GM21717 (cell line): ENCODE data around the gene FXYD5.

Experiments used
- ATAC-seq: cut with Tn5 transposase; IDR thresholded peaks from one replicate; pipeline ENCODE4 v1.9.1; 2021; ENCODE audit warnings: mild to moderate bottlenecking, moderate library complexity; ENCODE audit not compliant: unreplicated experiment

The FXYD5 gene

DNA sequence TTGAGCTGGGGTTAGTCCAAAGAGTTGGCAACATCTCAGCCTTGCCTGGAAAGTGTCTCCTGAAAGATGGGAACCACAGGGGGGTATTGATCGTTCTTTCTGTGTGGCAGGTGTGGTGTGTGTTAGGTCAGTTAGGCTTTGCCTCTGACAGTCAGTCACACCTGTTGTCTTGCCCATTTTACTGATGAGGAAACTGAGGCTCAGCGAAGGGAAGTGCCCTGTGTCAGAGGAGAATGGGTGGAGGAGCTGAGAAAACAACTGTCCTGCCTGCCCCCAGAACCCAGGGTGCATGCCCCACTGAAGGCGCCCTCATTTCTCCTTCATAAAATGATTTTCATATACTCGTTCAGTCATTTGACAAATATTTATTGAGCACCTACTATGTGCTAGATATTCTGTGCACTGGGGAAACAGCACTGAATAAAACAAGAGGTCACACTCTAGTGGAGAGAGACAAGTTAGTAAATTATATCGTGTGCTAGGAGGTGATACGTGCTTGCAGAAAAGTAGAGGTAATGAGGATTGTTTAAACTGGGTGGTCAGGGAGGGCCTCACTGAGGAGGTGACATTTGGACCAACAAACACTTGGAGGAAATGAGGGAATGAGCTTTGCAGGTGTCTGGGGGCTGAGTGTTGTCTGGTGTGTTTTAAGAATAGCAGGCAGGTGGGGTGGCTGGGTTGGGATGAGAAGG lies 1.6 kb downstream of the FXYD5 start:
- no peak for ATAC-seq

DNA sequence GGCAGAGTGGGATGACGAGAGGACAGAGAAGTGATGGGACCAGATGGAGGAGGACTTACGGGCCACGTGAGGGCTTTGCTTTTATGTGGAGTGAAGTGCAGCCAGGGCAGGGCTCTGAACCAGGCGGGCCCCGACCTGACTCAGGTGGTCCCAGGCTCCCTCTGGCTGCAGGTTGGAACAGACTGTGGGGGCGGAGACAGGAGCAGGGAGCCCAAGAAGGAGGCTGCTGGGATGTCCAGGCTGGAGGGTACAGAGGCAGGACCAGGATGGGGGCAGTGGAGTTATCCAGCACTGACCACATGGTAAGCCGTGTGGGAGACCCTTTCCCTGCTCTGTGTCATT lies 2.1 kb downstream of the FXYD5 start:
- ATAC-seq = no peak

DNA sequence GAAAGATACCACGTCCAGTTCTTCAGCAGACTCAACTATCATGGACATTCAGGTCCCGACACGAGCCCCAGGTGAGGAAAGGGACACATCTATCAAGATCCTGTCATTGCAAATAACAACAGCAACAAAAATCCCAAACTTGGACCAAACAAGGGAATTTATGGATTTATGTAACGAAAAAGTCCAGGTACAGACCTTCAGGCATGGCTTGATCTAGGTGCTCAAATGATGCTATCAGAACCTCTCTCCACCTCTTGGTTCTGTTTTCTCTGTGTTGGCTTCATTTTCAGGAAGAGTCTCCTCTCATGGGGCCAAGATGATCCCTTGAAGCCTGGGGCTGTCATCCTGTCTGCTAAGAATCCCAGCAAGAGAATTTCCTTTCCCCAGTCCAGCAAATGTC lies 2.9 kb downstream of the FXYD5 start:
- no peak for ATAC-seq

DNA sequence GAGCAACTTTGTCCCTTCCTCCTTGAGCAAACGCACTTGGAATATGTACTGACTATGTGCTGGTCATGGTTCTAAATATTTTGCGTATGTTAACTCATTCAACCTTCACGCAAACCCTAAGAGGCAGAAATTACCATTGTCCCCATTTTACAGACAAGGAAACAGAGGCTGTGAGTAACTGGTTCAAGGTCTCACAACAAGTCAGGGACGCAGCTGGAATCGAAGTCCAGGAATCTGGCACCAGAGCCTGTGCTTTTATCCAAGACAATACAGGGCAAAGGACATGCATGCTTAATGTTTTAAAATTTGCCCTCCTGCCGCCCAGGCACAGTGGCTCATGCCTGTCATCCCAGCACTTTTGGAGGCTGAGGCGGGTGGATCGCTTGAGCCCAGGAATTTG lies 5.1 kb downstream of the FXYD5 start:
- ATAC-seq = no peak

DNA sequence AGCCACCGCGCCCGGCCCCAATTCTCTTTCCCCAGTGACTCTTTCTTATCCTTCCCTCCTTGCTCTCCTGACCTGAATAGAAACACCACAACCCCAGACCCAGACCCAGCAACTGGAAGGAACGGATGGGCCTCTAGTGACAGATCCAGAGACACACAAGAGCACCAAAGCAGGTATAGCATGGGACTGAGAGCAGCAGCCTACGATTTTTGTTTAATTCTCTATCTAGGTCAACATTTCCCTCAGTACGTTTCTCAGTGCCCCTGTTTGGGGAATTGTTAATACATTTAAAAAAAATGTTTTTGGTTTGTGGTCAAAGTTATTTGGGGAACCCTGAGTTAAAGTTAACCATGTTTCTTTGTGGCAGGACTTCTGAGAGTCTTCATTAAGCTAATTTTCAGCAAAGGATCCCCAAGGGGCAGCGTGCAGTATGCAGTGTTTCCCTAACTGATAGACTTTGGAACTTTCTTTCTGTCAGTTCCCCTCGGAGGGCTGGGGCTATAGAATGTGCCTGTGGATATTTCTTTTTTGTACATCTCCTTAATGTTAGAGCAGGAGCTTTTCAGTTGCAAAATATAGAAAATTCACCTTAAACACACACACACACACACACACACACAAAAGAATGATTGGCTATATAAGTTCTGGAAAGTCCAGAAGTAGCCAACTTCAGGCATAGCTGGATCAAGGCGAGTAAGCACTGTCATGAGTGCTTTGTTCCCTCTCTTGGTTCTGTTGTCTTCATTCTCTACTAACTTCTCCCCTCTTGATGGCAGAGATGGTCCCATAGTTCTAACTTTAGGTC lies 6.3 kb downstream of the FXYD5 start:
- ATAC-seq = no peak

DNA sequence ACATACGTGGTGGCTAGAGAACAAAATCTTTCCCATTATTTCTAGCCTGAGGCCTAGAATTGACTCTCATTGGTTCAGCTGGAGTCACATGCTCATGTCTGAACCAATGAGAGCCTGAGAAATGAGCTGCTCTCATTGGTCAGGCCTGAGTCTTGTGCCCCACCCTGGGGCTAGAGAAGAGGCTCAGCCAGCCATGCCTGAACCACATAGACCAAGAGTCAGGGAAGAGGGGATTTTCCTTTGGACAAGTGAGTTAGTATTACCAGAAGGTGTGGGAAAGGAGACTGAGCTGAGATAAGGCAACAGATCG lies 6.9 kb downstream of the FXYD5 start:
- no peak for ATAC-seq

DNA sequence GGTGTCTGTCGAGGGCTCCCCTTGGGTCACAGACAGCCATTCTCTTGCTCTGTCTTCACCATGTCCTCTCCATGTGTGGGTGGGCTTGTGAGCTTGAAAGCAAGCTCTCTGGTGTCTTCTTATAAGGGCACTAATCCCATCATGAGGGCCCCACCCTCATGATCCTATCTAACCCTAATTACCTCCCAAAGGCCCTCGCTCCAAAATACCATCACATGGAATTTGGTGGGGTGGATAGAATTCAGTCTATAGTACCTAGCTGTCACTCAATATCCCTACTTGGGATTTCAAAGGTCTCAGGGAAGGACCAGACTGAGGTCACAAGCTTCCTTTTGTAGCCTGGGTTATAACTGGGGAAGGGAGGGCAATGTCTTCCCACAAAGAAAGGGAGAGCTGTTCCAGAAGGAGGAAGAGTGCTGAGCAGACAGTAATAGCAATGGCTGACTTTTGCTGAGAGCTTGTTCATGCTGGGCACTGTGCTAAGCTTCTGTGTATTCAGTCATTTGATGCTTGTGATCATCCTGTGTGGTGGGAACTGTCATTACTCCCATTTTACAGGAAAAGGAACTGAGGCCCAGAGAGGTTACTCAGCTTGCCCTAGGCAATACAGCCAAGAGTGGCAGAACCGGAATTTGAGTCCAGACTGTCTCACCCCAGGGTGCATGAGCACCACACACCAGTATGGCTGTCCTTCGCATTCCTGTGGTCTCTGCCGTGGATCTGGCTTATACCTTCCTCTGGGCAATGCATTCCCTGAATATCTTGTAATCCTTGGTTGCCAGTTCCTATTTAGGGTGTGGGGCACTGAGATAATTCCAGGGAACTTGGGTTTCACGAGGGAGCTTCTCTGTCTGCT lies 8.2 kb downstream of the FXYD5 start:
- no peak for ATAC-seq

DNA sequence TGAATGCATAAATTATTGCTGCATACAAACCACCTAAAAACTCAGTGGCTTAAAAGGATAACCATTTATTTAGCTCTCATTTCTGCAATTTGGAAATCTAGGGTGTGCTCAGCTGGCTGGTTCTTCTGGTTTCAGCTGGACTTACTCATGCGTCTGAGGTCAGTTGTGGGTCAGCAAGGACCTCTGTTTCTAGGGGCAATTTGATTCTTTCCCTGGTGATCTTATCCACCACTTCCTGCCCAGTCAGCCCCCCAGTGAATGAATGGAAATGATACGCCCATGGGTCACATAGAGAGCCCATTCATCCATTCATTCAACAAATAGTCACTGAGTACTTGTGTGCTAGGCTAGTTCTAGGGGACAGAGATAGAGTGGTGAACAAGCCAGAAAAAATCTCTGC lies 9.9 kb downstream of the FXYD5 start:
- ATAC-seq = no peak

DNA sequence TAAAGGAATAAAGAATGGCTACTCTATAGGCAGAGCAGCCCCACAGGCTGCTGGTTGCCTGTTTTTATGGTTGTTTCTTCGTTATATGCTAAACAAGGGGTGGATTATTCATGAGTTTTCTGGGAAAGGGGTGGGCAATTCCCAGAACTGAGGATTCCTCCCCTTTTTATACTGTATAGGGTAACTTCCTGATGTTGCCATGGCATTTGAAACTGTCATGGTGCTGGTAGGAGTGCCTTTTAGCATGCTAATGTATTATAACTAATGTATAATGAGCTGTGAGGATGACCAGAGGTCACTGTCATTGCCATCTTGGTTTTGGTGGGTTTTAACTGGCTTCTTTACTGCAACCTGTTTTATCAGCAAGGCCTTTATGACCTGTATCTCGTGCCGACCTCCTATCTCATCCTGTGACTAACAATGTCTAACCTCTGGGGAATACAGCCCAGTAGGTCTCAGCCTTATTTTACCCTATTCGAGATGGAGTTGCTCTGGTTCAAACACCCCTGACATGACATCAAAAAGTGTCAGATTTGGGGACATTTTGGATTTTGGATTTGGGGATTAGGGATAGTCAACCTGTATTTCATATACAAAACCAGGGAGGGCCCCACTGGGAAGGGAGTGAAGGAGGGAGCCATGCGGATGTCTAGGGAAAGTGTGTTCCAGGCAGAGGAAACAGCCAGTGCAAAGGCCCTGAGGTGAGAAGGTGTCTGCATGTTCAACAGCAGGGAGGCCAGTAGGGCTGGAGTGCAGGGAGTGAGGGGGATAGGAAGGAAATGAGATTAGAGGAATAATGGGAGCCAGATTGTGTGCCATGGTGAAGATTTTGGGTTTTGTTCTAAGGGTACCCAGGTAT lies 10.9 kb downstream of the FXYD5 start:
- ATAC-seq = no peak

DNA sequence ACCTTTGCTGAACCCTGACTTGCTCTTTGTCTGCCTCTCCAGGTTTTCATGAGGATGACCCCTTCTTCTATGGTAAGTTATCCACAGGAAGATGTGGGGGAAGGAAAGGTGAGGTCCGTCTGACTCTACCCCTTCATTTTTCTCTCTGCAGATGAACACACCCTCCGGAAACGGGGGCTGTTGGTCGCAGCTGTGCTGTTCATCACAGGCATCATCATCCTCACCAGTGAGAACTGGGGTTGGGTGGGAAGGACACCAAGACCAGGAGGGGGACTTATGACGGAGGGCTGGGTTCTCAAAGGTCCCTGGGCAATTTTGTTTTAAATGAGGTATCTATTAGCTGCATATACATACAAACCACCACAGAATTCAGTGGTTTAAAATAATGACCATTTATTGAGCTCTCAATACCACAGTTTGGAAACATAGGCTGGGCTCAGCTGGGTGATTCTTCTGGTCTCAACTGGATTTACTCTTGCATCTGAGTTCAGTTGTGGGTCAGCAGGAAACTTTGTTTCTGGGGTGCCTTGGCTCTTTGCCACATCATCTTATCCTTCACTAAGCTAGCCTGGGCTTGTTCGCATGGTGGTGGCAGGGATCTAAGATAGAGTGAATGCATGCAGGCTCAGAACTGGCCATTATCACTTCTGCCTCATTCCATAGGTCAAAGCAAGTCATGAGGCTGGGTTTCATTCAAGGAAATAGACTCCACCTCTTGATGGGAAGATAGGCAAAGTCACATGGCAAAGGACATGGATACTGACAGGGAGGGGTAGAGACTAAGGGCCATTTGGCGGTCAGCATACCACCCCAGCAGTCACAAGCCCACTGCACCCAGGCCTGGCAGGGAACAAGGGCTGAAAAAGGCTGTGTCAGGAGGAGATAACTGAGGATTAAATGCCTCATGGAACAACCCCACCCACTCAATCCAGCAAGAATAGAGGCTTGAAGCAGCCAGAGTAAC lies 11.8 kb downstream of the FXYD5 start:
- ATAC-seq = no peak

DNA sequence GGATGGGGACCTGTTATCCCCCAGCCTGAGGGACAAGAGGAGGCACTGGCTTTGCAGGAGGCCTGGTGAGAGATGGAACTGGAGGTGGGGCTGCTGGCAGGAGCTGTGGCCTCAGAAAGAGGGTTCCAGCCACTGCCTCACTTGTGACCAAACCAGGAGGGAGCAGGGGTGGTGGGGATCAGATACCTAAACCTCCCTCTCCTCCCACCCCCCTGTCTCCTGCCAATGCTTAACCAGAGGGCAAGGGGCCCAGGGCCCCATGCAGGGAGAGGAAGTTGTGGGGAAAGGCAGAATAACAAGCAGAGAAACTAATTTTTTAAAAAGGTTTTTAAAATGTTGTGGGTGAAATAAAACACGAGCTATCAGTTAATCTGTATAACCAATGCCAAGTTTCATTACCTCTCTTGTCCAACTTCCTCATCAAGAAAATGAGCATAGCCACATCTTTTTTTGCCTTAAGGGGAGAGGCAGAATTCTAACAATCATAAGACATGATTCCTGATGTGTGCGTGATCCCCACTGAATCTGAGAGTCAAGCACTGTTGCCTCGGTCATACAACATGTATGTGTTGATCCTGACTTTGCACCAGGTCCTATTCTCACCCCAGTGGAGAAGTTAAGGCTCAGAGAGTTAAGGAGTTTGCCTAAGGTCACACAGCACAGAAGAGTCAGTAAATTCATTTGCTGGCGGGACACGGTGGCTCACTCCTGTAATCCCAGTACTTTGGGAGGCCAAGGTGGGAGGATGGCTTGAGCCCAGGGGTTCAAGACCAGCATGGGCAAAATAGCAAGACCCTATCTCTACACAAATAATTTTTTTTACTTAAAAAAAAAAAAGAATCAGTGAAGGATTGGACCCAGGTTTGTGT lies 12.9 kb downstream of the FXYD5 start:
- no peak for ATAC-seq

DNA sequence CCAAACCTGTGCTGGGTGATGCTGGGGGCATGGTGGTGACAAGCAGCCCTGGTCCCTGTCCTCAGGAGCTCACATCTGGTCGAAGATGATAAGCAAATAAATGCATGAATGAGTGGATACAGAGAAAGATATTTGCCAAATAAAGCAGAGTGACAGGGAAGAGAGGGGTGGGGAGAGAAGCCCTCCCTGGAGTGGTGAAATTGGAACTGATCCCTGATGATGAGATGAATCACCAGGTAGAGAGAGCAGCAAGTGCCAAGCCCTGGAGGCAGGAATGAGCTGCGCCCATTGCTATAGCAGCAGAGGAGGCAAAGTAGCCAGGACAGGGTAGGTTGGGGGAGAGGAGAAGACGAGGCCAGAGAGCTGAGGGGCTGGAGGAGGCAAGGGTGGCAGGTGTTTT lies 13.7 kb downstream of the FXYD5 start:
- ATAC-seq = no peak

DNA sequence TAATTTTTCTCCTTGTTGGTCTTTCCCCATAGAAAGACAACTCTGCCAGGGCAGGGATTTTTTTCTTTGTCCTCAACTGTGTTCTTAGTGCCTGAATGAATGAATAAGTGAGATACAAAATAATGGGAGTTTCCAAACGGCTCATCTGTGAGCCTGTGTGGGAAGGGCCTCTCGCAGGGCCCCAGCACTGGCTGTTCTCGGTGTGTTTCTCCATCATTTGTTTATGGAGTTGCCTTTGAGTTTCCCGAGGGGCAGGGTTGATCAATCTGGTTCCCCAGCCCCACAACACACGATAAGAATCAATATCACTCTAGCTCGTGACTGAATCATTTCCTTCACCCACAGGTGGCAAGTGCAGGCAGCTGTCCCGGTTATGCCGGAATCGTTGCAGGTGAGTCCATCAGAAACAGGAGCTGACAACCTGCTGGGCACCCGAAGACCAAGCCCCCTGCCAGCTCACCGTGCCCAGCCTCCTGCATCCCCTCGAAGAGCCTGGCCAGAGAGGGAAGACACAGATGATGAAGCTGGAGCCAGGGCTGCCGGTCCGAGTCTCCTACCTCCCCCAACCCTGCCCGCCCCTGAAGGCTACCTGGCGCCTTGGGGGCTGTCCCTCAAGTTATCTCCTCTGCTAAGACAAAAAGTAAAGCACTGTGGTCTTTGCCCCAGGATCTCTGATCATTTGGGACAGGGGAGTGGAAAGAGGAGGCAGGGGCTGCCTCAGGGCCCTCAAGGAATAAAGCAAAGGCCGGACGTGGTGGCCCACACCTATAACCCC lies 14.9 kb downstream of the FXYD5 start:
- no peak for ATAC-seq

DNA sequence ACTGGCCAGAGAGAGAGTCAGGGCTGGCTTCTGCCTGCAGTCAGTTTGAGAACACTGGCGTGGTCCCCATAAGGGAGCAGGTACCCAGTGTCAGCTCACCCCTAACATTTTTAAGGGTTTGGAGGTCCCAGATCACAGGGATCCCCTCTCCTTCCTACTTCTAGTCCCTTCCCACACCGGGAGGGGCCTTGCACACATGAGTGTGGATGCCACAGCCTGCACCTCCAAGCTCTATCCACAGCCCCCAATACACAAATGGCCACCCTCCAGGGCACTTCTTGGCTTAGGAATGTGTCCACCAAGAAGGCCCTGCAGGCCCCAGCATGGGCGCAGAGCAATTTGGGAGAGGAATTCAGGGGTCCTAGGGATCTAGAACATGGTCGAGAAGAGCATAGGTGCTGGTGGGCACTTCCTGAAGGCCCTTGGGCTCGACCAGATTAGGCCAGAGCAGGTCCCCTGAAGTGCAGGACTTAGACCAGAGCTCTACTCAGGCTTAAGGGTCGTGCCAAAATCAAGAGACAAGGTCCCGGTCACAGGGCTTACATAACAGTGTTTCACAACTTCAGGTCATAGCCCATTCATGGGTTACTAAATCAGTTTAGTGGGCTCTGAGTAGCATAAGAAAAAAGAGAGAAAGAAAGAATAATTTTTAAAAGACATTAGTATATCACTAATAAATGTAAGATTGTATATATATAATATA lies 16.0 kb downstream of the FXYD5 start:
- ATAC-seq = no peak

DNA sequence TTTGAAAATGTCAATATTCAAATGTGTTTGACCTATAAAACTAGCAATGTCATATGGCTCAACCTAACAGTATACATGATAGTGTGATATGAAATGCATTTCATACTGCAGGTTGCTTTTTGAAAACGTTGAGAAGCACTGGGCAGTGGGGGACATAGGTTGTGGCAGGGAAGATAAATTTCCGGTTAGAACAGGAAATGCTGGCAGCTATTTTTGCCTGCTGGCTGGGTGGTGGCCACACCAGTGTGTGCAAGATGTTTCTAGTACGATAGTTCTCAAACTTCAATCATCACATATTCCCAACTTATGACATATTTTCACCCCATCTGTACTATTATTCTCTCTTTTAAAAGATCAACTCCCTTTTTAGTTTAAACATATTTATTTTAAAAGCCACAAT lies 17.2 kb downstream of the FXYD5 start:
- ATAC-seq = no peak

DNA sequence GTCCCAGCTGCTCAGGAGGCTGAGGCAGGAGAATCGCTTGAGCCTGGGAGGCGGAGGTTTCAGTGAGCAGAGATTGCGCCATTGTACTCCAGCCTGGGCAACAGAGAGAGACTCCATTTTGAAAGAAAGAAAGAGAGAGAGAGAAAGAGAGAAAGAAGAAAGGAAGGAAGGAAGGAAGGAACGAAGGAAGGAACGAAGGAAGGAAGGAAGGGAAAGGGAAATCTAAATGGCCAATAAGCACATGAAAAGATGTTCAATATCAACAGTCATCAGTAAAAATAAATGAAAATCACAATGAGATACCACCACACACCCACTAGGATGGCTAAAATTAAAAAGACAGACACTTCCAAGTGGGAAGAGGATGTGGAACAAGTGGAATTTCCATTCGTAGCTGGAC lies 19.7 kb downstream of the FXYD5 start:
- no peak for ATAC-seq

DNA sequence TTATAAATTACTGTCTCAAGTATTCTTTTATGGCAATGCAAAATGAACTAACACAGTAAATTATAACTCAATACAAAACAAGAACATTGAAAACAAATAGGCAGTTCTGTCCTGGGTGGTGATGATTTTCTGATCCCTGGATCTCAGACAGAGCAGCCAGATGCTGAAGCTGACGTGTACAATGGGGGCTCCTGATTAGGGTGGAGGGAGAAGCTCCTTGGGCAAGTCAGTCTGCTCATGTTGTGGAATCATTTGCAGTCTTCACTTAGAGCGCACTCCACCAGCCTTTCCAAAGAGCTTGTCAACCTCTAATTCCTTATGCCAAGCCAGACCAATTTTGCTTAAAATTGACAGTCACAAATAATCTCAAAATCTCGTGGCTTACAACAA lies 21.6 kb downstream of the FXYD5 start:
- ATAC-seq = no peak
